COLO668 (cell line): ENCODE results near the gene MINDY4.
A peak's percentile ranks its signal among the peaks of the same experiment; 100 is the strongest.

Source experiments
- DNase-seq: peaks from one replicate; lab custom pipeline; 2025; ENCODE audit not compliant: unreplicated experiment; lab: John Stamatoyannopoulos, UW

Gene MINDY4

DNA sequence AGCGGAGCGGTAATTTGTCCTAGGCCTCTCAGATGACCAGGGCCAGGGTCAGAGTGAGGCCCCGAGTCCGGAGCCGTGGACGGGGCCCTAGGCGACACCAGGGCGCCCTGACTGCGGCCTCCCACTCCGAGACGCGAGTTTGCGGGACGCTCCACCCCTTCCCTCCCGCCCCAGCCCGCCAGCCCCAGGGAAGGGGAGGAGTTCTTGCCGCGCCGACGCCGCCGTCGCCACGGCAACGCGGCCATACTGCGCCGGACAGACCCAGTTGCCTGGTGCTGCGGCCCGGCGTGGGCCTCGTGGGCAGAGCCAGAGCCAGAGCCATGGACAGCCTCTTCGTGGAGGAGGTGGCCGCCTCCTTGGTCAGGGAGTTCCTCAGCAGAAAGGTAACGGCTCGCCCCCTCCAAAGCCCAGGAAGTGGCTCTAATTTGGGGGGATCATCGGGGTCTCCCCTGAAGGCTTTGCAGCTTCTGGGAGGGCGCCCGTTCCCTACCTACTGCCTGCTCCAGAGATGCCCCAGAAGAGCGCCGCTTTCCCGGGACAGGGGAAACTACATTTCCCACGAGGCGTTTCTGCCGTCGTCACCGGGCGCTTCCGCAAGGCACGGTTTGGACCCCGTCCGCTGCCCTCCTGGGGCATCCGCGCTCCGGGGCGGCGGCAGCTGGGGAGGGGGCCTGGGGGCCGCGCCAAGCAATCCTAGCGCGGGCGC, at the start of gene MINDY4:
Gene MINDY4 (plus strand): TSS at position 244 of the 706 bp plus-strand sequence. CDS start 77 bp downstream, at position 321.
- DNase-seq, result peak; percentile 91

GRCh38 chr7:30722187-30722586, 49.0 kb upstream of the MINDY4 start:
- no peak for DNase-seq

DNA sequence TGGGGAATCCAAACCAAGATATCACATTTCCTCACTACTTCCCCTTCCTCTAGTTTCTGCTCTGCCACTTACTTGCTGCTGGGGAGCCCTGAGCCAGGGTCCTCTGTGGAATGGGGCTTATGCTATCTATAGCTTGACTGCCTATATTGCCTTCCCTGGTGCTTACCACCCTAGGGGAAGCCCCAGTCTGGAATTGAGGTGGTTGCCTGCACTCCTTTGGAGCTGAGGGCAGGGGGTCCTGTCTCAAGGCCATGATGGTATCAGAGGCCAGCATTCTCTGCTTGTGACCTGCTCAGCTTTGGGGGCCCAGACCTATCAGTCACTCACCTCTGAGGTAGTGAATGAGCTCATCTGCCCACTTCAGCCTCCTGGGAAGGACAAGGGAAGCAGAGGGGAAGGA, 48.5 kb upstream of the MINDY4 start:
- no peak for DNase-seq

DNA sequence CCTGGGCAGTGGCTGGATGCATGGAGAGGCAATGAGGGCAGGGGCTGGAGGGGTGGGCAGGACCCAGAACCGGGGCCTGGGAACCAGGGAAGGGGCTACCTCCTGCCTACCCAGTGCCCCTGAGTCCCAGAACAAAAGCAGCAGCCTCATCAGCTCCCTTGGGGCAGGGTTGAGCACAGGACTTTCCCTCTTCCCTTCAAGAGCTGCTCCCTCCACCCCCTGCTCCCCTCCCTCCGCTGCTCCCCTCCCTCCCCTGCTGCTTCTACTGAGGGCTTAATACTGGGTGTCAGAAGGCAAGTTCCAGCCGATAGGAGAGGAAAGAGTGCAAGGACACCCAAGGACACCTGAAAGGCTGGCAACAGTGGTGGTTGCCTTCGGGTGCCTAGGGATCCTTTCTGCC, 47.4 kb upstream of the MINDY4 start:
- DNase-seq, result no peak

GRCh38 chr7:30726296-30727006, 44.8 kb upstream of the MINDY4 start:
- DNase-seq, result no peak

DNA sequence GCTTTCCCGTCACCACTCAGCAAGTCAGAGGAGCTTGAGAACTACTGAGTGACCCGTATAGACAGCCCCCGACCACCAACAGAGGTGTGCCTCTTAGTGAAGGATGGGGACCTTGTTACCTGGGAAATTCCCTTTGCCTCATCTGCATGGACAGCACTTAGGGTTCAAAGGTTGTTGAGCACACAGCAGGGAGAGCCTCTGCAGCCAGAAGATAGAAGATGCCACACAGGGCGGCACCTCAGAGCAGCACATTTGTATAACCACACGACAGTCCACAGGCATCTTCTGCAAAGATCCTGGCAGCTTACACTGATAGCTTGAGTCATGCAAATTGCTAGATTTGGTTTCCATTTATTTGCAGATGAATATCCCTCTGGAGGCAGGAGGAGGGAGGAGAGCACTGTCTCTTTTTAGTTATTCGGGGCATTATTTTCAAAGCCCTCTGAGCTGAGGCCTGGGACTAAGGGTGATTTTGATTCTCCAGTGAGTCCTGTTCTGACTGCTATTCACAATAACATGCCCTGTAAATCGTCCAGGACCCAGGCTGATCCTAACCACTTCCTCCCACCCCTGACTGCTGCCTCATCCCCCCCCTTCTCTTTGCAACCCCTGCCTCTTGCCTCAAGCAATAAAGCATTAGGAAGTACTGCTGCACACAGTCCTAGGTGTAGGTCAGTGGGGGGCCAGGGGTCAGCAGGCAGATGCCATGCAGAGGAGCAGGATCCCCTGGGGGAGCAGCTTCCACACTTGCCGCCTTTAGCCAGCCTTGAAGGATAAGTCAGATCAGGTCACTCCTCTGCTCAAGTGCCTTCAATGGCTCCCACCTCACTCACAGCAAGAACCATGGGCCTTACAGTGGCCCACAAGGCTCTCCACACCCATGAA, 43.9 kb upstream of the MINDY4 start:
- DNase-seq, result no peak

- DNase-seq, result no peak
Observed at GRCh38 chr7:30728591-30729100, 42.6 kb upstream of the MINDY4 start.

DNA sequence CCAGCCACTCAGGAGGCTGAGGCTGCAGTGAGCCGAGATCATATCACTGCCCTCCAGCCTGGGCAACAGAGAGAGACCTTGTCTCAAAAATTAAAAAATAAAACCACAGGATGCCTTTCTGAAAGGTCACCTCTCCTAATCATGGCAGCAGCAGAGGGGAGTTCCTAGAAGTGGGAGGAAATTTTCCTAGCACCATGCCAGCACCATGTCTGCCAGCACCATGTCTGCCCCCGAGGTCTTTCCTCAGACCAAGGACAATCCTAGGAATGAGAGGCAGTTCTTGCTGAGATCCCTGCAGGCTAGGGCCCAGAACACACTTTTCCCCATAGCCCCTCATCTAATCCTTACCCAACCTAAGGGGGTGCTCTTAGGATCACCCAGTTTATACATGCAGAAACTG, 41.6 kb upstream of the MINDY4 start:
- DNase-seq, result no peak

- no peak for DNase-seq
Observed at GRCh38 chr7:30730097-30730496, 41.1 kb upstream of the MINDY4 start.

GRCh38 chr7:30730996-30731395, 40.2 kb upstream of the MINDY4 start:
- no peak for DNase-seq

DNA sequence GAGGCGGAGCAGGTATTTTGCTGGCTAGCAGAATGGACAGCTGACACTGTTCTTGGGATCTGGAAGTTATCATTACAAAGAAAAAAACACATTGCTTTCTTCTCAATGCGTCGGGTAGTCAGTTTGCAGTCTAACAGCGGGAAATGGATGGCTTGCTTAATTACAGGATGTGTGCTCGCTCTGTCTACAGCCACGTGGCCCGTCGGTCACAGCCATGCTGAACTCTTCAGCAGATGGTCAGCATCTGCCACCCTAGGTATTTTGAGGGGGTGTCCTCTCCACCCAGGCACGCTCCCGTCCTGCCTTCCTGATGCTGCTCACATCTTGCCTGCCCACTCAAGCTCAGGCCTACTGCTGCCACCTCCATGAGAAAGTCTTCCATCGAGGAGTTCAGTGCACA, 39.6 kb upstream of the MINDY4 start:
- DNase-seq, result peak; percentile 19

DNA sequence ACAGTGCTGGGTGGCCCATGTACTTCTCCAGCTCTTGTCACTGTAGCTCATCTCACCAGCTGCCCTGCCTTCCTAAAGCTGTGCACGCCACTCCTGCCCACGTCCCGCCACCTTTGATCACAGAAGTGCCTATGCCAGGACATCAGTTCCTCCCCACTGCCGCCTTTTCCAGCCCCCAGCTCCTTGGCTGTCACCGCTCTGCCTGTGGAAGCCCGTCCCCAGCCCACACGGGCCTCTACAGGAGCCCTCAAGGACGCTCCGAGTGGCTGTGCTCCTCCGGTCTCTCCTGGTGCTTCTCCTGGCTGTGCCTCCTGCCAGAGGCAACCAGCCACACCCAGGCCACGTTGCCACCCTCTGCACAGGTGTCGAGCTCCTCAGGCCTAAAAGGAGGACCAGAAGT, 38.6 kb upstream of the MINDY4 start:
- DNase-seq, result no peak

GRCh38 chr7:30733216-30733615, 38.0 kb upstream of the MINDY4 start:
- DNase-seq, result no peak

DNA sequence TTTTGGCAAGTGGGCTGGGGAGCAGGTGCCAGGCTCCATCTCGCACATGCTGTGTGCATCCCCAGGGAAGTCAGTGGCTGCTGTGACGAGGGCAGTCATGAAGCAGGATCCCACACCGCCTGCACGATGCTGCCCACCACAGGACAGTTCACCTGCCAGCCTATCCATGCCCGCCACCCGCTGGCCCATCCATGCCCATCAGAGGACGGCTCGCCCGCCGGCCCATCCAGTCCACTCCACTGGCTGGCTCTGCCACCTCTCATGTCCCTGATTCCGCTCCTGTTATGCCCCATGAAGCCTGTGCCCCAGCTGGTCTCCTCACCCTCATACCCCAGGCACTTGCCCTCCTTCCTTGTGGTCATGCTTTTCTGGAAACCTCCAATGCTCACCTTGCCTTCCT, 37.5 kb upstream of the MINDY4 start:
- DNase-seq, result no peak

DNA sequence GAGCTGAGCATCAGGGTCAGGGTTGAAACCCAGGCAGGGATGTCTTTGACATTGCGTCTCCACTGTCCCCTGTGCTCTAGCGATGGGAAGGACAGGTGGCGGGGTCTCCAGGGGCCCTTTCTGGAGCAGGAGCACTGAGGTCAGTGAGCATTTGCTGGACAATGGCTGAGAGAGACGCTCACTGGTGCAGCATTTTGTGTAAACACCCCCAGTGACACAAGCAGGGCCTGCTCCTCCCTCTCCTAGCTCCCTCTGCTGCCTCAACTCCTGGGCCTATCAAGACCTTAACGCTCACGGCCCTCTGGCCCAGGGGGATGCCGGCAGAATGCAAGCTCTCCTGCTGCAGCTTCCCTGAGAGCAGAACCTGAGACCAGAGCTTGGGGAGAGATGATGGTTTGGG, 36.7 kb upstream of the MINDY4 start:
- no peak for DNase-seq

DNA sequence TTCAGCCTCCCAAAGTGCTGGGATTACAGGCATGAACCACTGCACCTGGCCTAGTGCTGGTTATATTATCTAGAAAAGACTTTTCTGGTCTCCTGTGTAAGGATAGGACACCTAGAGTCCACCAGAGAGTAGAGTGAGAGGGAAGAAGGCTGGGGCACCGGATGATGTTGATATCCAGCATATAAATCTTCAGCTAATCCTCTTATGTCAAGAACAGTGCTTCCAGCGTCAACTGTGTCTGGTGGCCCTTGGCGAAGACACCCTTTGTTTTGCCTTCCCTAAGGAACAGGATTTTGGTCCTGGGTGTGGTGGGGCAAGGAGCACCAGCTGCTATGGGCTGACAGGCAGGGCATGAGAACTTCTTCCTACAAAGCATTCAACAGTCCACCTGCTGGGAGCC, 35.6 kb upstream of the MINDY4 start:
- DNase-seq, result no peak

DNA sequence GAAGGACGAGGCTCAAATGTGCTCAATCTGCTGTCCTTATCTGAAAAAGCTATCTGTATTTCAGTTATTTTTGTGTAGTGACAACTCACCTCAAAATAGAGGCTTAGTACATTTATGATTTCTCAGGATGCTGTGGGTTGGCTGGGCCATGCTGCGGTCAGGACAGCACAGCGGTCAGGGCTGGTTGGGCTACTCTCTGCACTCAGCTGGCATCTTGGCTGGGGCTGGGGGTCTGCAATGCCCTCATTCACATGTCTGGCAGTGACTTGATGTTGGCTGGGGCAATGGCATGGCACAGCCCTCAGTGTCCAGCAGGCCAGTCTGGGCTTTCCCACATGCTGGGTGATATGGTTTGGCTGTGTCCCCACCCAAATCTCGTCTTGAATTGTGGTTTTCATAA, 34.9 kb upstream of the MINDY4 start:
- no peak for DNase-seq

DNA sequence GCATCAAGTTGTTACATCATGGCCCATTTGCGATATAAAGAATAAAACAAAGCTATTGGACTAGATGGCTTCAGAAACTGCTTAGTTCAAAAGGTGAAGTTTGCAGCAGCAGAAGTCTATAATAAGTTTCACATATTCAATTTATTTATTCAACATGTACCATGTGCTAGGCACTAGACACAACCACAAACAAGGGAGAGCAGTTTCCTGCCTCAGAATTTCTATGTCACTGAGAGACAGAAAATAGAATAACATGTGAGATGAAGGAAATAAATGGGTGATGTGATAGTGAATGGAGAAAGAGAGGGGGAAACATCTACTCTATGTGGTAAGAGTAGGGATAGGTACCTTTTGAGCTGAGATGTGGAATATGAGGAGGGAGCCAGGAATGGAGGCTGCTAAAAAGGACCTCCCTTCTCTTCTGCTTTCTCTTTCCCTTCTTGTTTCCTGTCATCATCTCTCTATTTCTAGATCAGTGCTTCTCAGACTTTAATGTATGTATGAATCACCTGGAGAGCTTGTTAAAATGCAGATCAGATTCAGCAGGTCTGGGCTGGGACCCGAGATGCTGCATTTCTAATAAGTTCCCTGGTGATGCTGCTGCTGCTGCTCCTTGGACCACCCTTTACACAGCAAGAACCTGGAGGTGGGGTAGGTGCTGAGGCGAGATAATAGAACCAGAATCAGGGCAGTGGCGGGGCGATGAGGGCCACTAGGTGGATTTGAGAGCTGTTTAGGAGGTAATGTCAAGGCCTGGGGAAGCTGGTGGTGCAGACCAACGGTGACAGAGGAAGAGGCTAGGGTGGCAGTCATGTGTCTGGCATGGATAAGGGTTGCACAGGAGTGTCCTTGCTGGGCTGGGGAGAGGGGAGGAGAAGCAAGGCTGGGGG, 32.9 kb upstream of the MINDY4 start:
- DNase-seq, result no peak

DNA sequence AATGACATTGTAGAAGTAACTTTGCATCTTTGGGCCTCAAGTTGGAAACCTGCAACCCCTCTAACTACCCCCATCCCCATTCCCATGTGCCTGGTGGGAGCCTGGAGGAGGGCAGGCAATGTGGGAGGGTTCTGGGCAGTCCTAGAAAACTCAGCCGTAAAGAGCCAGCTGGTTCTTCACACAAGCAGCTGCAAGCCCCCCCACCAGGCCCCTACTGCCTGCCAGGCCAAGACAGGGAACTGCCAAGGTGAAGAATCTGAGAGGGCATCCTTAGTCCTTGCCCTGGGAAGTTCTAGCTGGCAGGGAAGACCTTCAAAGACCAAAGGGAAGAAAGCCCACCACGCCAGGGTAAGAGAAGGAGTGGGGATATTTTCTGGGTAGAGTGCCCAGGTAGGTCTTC, 31.5 kb upstream of the MINDY4 start:
- DNase-seq, result no peak

DNA sequence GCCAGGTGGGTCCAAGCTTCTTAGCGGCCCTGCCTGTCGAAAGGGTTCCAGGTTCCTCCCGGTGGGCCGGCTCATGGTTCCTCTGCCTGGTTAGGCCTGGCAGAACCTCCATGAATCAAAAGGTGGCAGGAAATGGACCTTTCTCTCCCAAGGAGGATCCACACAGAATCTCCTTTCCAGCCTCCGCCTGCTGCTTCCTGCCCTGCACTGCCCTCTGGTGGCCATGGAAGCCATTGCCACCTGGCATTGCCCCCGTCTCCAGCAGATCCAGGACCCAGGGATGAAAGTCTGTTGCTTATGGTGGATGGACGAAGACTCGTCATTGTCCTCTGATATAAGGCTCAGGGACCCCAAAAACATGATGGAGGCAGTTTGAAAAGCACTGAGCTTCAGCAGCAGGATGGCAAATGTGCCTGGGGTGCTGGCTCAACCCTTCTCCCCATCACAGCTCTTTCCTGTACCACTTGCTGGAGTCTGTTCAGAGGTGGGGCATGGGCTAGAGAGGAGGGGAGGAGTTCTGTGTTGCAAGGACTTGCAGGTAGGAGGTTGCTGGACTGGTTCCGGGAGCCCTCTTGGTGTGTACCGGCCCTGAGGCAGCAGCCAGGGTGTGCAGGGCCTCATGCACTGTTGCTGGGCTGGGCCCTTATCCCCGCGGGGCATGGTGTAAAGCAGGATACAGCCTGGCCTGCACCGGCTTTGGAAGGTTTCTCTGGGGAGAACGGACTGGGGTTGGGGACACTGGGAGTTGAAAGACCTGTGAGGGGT, 30.6 kb upstream of the MINDY4 start:
- peak; percentile 78 for DNase-seq
